CD14-positive monocyte (primary cell): ENCODE data around the gene NOC2L. TPM values are rescaled to one million over a fixed set of nuclear protein-coding genes. Genes with fewer than 3 reads are reported as not detected.

Experiments
- DNase-seq, 3 donors: peaks; one replicate each; pipeline ENCODE4 v3.0.0-alpha.2; 2011 to 2022
- H2AFZ ChIP-seq: 2 replicates; pipeline ENCODE4 v1.6.0; 2012; ENCODE audit warnings: mild to moderate bottlenecking, low read depth, low read length, inconsistent platforms; ENCODE audit not compliant: insufficient read depth, poor library complexity, severe bottlenecking
- H3K27ac ChIP-seq, 2 donors: 1 replicate in 1 of 2; 2 replicates in 1 of 2; pipeline ENCODE4 v1.5.1; 2012 to 2013; ENCODE audit warnings: low read length in 2 of 2, control low read depth in 1 of 2, inconsistent platforms in 1 of 2, low read depth in 1 of 2, mild to moderate bottlenecking in 1 of 2
- H3K27me3 ChIP-seq, 2 donors: one replicate each; pipeline versions ENCODE4 v1.6.0 to v1.6.1; 2011 to 2013; ENCODE audit warnings: low read length in 2 of 2; ENCODE audit not compliant: control insufficient read depth in 2 of 2, insufficient read depth in 2 of 2
- H3K36me3 ChIP-seq, 2 donors: replicated peaks in 1 of 2; 1 replicate in 1 of 2; 2 replicates in 1 of 2; pipeline versions ENCODE4 v1.5.1 to v1.6.1; 2012 to 2013; ENCODE audit warnings: low read length in 2 of 2, control low read depth in 1 of 2, inconsistent platforms in 1 of 2, mild to moderate bottlenecking in 1 of 2; ENCODE audit not compliant: insufficient read depth in 2 of 2, control insufficient read depth in 1 of 2
- H3K4me1 ChIP-seq, 2 donors: 1 replicate in 1 of 2; 2 replicates in 1 of 2; pipeline versions ENCODE4 v1.5.1 to v1.6.1; 2012 to 2013; ENCODE audit warnings: low read length in 2 of 2, control low read depth in 1 of 2, inconsistent platforms in 1 of 2, mild to moderate bottlenecking in 1 of 2, moderate library complexity in 1 of 2; ENCODE audit not compliant: insufficient read depth in 2 of 2, control insufficient read depth in 1 of 2
- H3K4me2 ChIP-seq: replicated peaks from 2 replicates; pipeline ENCODE3; 2012; ENCODE audit warnings: low read length, moderate library complexity, mild to moderate bottlenecking; ENCODE audit not compliant: poor library complexity, severe bottlenecking; ENCODE audit errors: extremely low read depth
- H3K4me3 ChIP-seq, 3 experiments: fragments of 200-600 bp in 1 of 3; sonication (generic) in 1 of 3; replicated peaks in 1 of 3; 1 replicate in 2 of 3; 2 replicates in 1 of 3; pipeline ENCODE4 v1.5.1; 2011 to 2013; ENCODE audit warnings: low read length in 3 of 3, mild to moderate bottlenecking in 3 of 3, control low read depth in 2 of 3, low read depth in 2 of 3, inconsistent platforms in 1 of 3, moderate library complexity in 1 of 3
- H3K79me2 ChIP-seq: 2 replicates; pipeline ENCODE4 v1.6.0; 2012; ENCODE audit warnings: mild to moderate bottlenecking, control low read depth, inconsistent platforms, low read length, moderate library complexity; ENCODE audit not compliant: insufficient read depth
- H3K9ac ChIP-seq: 2 replicates; pipeline ENCODE4 v1.6.0; 2017; ENCODE audit warnings: low read length, mild to moderate bottlenecking; ENCODE audit not compliant: insufficient read depth, poor library complexity, severe bottlenecking
- H3K9me3 ChIP-seq, 2 donors: replicated peaks in 1 of 2; 1 replicate in 1 of 2; 2 replicates in 1 of 2; pipeline versions ENCODE4 v1.5.1 to v1.6.1; 2012 to 2013; ENCODE audit warnings: low read length in 2 of 2, control low read depth in 1 of 2; ENCODE audit not compliant: control insufficient read depth in 1 of 2, insufficient read depth in 1 of 2
- H4K20me1 ChIP-seq: 2 replicates; pipeline ENCODE4 v1.6.0; 2012; ENCODE audit warnings: mild to moderate bottlenecking, low read length, control low read depth, moderate library complexity; ENCODE audit not compliant: insufficient read depth
- H3K27ac Mint-ChIP-seq, 7 donors: one replicate each; pipeline ENCODE4 v1.8.0; 2020; ENCODE audit warnings: mild to moderate bottlenecking in 7 of 7, mixed read lengths in 7 of 7, moderate library complexity in 6 of 7, inconsistent platforms in 2 of 7
- H3K27me3 Mint-ChIP-seq, 3 donors: one replicate each; pipeline ENCODE4 v1.8.0; 2021 to 2022; ENCODE audit warnings: low read depth in 3 of 3, mild to moderate bottlenecking in 3 of 3, mixed read lengths in 3 of 3, moderate library complexity in 3 of 3, inconsistent platforms in 1 of 3
- H3K36me3 Mint-ChIP-seq, 2 donors: one replicate each; pipeline ENCODE4 v1.8.0; 2020; ENCODE audit warnings: mixed read lengths in 2 of 2, inconsistent platforms in 1 of 2, mild to moderate bottlenecking in 1 of 2
- H3K4me1 Mint-ChIP-seq: one replicate; pipeline ENCODE4 v1.8.0; 2020; ENCODE audit warnings: mild to moderate bottlenecking, mixed read lengths
- H3K4me3 Mint-ChIP-seq, 2 donors: one replicate each; pipeline ENCODE4 v1.8.0; 2020; ENCODE audit warnings: mild to moderate bottlenecking in 2 of 2, mixed read lengths in 2 of 2, moderate library complexity in 1 of 2
- H3K9me3 Mint-ChIP-seq, 7 donors: one replicate each; pipeline ENCODE4 v1.8.0; 2020 to 2022; ENCODE audit warnings: mixed read lengths in 7 of 7, mild to moderate bottlenecking in 6 of 7, moderate library complexity in 6 of 7, inconsistent platforms in 2 of 7
- WGBS: methylation state at CpG from one replicate; pipeline ENCODE4 v1.1.5; 2013; ENCODE audit warnings: missing lambda C conversion rate; ENCODE audit not compliant: insufficient coverage; 5-methylcytosine and 5-hydroxymethylcytosine counted together
- intact Hi-C, 2 donors: fragments of 100-400 bp; cut with micrococcal nuclease; formaldehyde crosslinking; loops; one replicate each; pipeline versions ENCODE4 v1.15.0 to v1.15.1; 2023
- polyA plus RNA-seq, 3 donors: library from polyadenylated mRNA; depleted of rRNA in 1 of 3; unstranded in 2 of 3; stranded (reverse) in 1 of 3; fragments of 300-500 nt in 2 of 3; fragments of >200 nt in 1 of 3; fragmentation: Illumina TruSeq in 2 of 3; gene quantifications; 1 replicate in 2 of 3; 2 replicates in 1 of 3; pipeline ENCODE4 v1.2.3, GENCODE V29; 2012 to 2021
- TF ChIP-seq, protein P1 (sequence below): fragments of 200-600 bp; IDR thresholded peaks from one replicate; pipeline ENCODE4 v1.8.0; 2022; ENCODE audit warnings: antibody characterized with exemption, mild to moderate bottlenecking

Gene NOC2L
- polyA plus RNA-seq, 3 donors, result 34.5 to 47.9 (median 35.8) TPM

DNA sequence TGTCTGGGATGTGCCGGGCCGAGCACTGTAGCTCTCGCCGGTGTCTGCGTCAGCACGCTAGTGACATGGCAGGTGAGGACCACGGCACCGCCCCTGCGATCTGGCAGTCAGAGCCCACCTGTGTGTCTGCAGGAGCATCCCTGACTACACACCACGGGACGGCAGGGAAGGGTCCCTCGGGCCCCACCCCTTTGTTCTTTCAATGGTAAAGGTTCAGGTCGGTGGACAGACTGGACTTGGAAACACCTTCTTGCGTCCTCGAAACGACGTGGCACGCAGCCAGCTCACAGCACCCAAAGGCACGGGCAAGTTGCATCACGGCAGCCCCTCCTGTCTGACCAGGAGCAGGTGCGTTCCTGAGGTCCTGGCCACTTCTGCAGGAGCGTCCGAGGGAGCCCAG is 39.0 kb downstream of the NOC2L start:
- Histone ChIP-seq H3K4me2 (no peak overlapping the region), H3K4me3 (no peak overlapping the region), H2AFZ (no peak overlapping the region), H3K9me3 (peaks cover 0 to 12% of the 10 kb centered on the region in 2 donors), H3K4me1 (peaks cover 12 to 31% of the 10 kb centered on the region in 2 donors), H3K27me3 (peaks cover 7 to 44% of the 10 kb centered on the region in 2 donors), H3K36me3 (no peaks in the 10 kb centered on the region), H4K20me1 (no peaks in the 10 kb centered on the region), H3K27ac (no peak overlapping the region), H3K9ac (no peak overlapping the region), H3K79me2 (no peaks in the 10 kb centered on the region)
- Mint-ChIP-seq H3K27ac (no peak overlapping the region), H3K9me3 (peaks cover 0 to 8% (median 4%) of the 10 kb centered on the region in 7 donors), H3K4me1 (peaks cover 15% of the 10 kb centered on the region), H3K27me3 (peaks cover 53 to 86% (median 55%) of the 10 kb centered on the region in 3 donors), H3K4me3 (peak overlapping the region in 1 of 2 donors; percentile 42), H3K36me3 (peaks cover 0 to 4% of the 10 kb centered on the region in 2 donors)
- DNase-seq, result no peak
- WGBS, result 81% methylated on average over 23 of the region's 23 CpGs
- TF ChIP-seq, protein P1, sequence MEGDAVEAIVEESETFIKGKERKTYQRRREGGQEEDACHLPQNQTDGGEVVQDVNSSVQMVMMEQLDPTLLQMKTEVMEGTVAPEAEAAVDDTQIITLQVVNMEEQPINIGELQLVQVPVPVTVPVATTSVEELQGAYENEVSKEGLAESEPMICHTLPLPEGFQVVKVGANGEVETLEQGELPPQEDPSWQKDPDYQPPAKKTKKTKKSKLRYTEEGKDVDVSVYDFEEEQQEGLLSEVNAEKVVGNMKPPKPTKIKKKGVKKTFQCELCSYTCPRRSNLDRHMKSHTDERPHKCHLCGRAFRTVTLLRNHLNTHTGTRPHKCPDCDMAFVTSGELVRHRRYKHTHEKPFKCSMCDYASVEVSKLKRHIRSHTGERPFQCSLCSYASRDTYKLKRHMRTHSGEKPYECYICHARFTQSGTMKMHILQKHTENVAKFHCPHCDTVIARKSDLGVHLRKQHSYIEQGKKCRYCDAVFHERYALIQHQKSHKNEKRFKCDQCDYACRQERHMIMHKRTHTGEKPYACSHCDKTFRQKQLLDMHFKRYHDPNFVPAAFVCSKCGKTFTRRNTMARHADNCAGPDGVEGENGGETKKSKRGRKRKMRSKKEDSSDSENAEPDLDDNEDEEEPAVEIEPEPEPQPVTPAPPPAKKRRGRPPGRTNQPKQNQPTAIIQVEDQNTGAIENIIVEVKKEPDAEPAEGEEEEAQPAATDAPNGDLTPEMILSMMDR, result no peak
- intact Hi-C loops, result no loop called here

DNA sequence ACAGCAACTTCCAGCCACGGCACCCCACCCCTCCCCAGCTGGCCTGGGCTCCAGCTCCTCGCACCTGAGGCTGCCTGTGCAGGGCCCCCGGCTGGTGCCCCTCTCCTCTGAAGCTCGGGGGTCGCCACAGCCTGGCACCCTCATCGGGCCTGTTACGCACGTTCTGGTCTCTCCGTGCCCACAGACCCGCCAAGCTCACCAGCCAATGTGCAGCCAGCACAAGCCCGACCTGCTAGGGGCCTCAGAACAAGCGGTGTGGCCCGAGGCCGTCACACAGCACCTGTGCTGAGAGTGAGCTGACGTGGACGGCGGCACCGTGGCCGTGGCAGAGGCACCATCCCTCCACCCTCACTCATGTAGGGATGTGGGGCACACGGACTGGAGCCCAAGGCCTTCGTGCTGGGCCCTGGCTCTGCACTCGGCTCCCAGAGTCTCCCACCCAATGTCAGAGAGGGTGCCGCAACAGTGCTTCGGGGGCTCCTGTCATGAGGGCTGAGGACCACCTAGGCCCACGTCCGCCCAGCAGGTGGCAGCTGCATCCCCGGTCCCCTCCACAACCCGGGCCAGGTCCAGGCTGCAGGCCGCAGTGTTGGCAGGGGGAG is 39.7 kb downstream of the NOC2L start:
- Mint-ChIP-seq H3K27me3 (peaks cover 51 to 83% (median 54%) of the 10 kb centered on the region in 3 donors), H3K4me1 (peaks cover 15% of the 10 kb centered on the region), H3K4me3 (no peak overlapping the region), H3K27ac (no peak overlapping the region), H3K9me3 (peaks cover 0 to 8% (median 4%) of the 10 kb centered on the region in 7 donors), H3K36me3 (peaks cover 0 to 4% of the 10 kb centered on the region in 2 donors)
- 86% methylated on average over 27 of the region's 29 CpGs for WGBS
- Histone ChIP-seq H3K27me3 (peaks cover 5 to 43% of the 10 kb centered on the region in 2 donors), H4K20me1 (no peaks in the 10 kb centered on the region), H3K4me2 (no peak overlapping the region), H3K4me1 (peaks cover 12 to 25% of the 10 kb centered on the region in 2 donors), H3K9ac (no peak overlapping the region), H3K9me3 (peaks cover 0 to 12% of the 10 kb centered on the region in 2 donors), H3K36me3 (no peaks in the 10 kb centered on the region), H3K27ac (no peak overlapping the region), H2AFZ (no peak overlapping the region), H3K4me3 (no peak overlapping the region), H3K79me2 (no peaks in the 10 kb centered on the region)
- intact Hi-C loops, result no loop called here
- no peak for DNase-seq
- TF ChIP-seq, protein P1, result no peak
